OCI-LY1 (cell line): Measurements from ENCODE around the gene MACIR.

Experiments used
- H2AFZ ChIP-seq: fragments of 200-600 bp; sonication (generic), shearing (Covaris generic); 2 replicates; pipeline ENCODE4 v1.6.0; 2014; ENCODE audit warnings: antibody characterized with exemption, mild to moderate bottlenecking, low read length
- H3F3A ChIP-seq: fragments of 200-600 bp; sonication (generic), shearing (Covaris generic); 2 replicates; pipeline ENCODE4 v1.6.0; 2014; ENCODE audit warnings: mild to moderate bottlenecking, antibody characterized with exemption, low read length, moderate library complexity; ENCODE audit not compliant: insufficient read depth
- H3K27ac ChIP-seq: fragments of 200-600 bp; sonication (generic); 2 replicates; pipeline ENCODE4 v1.5.1; 2014; ENCODE audit warnings: low read length, mixed run types, mild to moderate bottlenecking, low read depth; ENCODE audit not compliant: poor library complexity, severe bottlenecking
- H3K27me3 ChIP-seq: fragments of 200-600 bp; sonication (generic); 2 replicates; pipeline ENCODE4 v1.6.0; 2014; ENCODE audit warnings: antibody characterized with exemption, mild to moderate bottlenecking, low read length, moderate library complexity; ENCODE audit not compliant: insufficient read depth
- H3K36me3 ChIP-seq: fragments of 200-600 bp; sonication (generic); 2 replicates; pipeline ENCODE4 v1.6.1; 2014; ENCODE audit warnings: mild to moderate bottlenecking, antibody characterized with exemption, low read length, moderate library complexity, mixed read lengths; ENCODE audit not compliant: insufficient read depth
- H3K4me1 ChIP-seq: fragments of 200-600 bp; sonication (generic); 2 replicates; pipeline ENCODE4 v1.5.1; 2014; ENCODE audit warnings: mild to moderate bottlenecking, low read length, moderate library complexity; ENCODE audit not compliant: insufficient read depth, severe bottlenecking
- H3K4me2 ChIP-seq: fragments of 200-600 bp; sonication (generic), shearing (Covaris generic); 2 replicates; pipeline ENCODE4 v1.6.1; 2014; ENCODE audit warnings: low read length
- H3K4me3 ChIP-seq: fragments of 200-600 bp; sonication (generic); 2 replicates; pipeline ENCODE4 v1.5.1; 2014; ENCODE audit warnings: low read length, low read depth, mild to moderate bottlenecking, mixed read lengths; ENCODE audit not compliant: poor library complexity, severe bottlenecking
- H3K79me2 ChIP-seq: fragments of 200-600 bp; shearing (Covaris generic); 2 replicates; pipeline ENCODE4 v1.6.1; 2016; ENCODE audit warnings: mixed run types, low read length, mixed read lengths; ENCODE audit not compliant: insufficient read depth
- H3K9ac ChIP-seq: fragments of 200-600 bp; sonication (generic), shearing (Covaris generic); 2 replicates; pipeline ENCODE4 v1.6.1; 2014; ENCODE audit warnings: mild to moderate bottlenecking, low read length, mixed read lengths
- H3K9me2 ChIP-seq: fragments of 200-600 bp; sonication (generic), shearing (Covaris generic); 2 replicates; pipeline ENCODE4 v1.6.1; 2014; ENCODE audit warnings: low read depth, mild to moderate bottlenecking, low read length, mixed read lengths
- H3K9me3 ChIP-seq: fragments of 200-600 bp; shearing (Covaris generic); 2 replicates; pipeline ENCODE4 v1.6.1; 2014; ENCODE audit warnings: low read length, mixed read lengths
- H4K20me1 ChIP-seq: fragments of 200-600 bp; sonication (generic), shearing (Covaris generic); 2 replicates; pipeline ENCODE4 v1.6.0; 2016; ENCODE audit warnings: mild to moderate bottlenecking, low read length; ENCODE audit not compliant: insufficient read depth
- EZH2 ChIP-seq: fragments of 200-600 bp; sonication (generic), shearing (Covaris generic); IDR thresholded peaks from 2 replicates; pipeline ENCODE4 v1.8.0; 2017; ENCODE audit warnings: borderline replicate concordance, mixed run types, mild to moderate bottlenecking, antibody characterized with exemption, low read length, moderate library complexity, mixed read lengths
- TF ChIP-seq, protein P1 (sequence below): fragments of 200-600 bp; sonication (generic), shearing (Covaris generic); IDR thresholded peaks from 2 replicates; pipeline ENCODE4 v1.5.1; 2017; ENCODE audit warnings: mild to moderate bottlenecking, antibody characterized with exemption, low read length, moderate library complexity, mixed read lengths

MACIR gene

DNA sequence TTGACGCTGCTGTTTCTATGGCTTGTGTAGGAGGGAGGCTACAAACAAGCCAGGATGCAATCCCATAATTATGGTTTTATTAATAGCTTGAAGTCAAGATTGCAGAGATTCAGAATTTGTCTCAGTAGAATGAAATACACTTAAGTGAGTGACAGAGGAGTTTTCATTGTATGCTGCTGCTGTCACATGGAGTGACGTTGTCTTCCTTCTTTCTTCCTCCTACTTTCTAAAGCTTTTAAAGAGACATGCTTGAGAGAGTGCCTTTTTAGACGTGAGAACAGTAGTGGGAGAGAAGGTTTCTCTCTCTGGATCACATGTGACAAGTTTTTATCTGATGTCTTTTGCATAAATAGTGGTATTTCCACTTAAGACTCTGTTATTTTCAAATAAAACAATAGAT is 48.9 kb downstream of the MACIR start:
- H3K9ac ChIP-seq, result no peak overlapping the region
- TF ChIP-seq EZH2, result no peak
- TF ChIP-seq, protein P1, sequence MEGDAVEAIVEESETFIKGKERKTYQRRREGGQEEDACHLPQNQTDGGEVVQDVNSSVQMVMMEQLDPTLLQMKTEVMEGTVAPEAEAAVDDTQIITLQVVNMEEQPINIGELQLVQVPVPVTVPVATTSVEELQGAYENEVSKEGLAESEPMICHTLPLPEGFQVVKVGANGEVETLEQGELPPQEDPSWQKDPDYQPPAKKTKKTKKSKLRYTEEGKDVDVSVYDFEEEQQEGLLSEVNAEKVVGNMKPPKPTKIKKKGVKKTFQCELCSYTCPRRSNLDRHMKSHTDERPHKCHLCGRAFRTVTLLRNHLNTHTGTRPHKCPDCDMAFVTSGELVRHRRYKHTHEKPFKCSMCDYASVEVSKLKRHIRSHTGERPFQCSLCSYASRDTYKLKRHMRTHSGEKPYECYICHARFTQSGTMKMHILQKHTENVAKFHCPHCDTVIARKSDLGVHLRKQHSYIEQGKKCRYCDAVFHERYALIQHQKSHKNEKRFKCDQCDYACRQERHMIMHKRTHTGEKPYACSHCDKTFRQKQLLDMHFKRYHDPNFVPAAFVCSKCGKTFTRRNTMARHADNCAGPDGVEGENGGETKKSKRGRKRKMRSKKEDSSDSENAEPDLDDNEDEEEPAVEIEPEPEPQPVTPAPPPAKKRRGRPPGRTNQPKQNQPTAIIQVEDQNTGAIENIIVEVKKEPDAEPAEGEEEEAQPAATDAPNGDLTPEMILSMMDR, result no peak
- no peak overlapping the region for H2AFZ ChIP-seq
- no peaks in the 10 kb centered on the region for H3K4me1 ChIP-seq
- no peak overlapping the region for H3K27ac ChIP-seq
- no peaks in the 10 kb centered on the region for H3F3A ChIP-seq
- no peaks in the 10 kb centered on the region for H3K9me2 ChIP-seq
- H3K4me2 ChIP-seq, result no peak overlapping the region
- no peaks in the 10 kb centered on the region; the same call in 1 of the 2 replicates for H3K36me3 ChIP-seq
- no peaks in the 10 kb centered on the region for H4K20me1 ChIP-seq
- no peak overlapping the region for H3K4me3 ChIP-seq
- H3K9me3 ChIP-seq, result no peaks in the 10 kb centered on the region
- no peaks in the 10 kb centered on the region for H3K27me3 ChIP-seq
- H3K79me2 ChIP-seq, result no peaks in the 10 kb centered on the region

DNA sequence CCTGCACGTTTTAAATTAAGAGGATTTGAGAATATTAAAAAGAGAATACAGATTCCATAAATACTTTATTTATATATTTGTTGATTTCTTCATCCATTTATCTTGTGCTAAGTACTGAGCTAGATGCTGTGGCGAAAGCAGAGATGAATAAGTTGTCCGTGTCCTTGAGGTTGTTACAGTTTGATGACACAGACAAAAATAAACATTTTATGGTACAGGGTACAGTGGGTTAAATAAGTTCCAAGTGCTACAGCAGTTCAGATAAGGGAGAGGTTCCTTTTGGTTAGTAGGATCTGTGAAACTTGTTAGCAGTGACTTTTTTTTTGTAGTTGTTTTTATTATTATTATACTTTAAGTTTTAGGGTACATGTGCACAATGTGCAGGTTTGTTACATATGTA is 50.2 kb downstream of the MACIR start:
- Histone ChIP-seq H3F3A (no peaks in the 10 kb centered on the region), H3K27ac (no peak overlapping the region), H3K36me3 (no peaks in the 10 kb centered on the region; the same call in 1 of the 2 replicates), H4K20me1 (no peaks in the 10 kb centered on the region), H3K9ac (no peak overlapping the region), H3K4me2 (no peak overlapping the region), H3K9me3 (no peaks in the 10 kb centered on the region), H3K4me3 (no peak overlapping the region), H3K9me2 (no peaks in the 10 kb centered on the region), H3K79me2 (no peaks in the 10 kb centered on the region), H2AFZ (no peak overlapping the region), H3K4me1 (no peaks in the 10 kb centered on the region), H3K27me3 (no peaks in the 10 kb centered on the region)
- TF ChIP-seq, protein P1, result no peak
- no peak for TF ChIP-seq EZH2

DNA sequence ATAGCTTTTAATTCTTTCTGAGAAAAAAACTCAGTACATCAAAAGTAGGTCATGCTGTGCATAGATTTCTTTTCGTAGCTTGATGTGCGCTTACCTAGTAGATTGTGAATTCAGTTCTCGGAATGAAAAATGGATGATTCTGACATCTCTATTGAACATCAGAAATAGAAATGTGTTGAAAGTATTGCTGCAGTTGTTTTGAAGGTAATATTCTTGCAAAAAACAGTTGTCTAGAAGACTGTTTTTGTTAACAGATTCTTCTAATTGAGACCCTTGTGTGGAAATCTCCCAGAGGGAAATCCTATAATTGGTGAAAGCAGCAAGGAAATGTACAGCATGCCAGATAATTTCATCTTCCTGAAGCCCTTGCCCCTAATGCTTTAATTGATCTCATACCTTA is 54.5 kb downstream of the MACIR start:
- no peaks in the 10 kb centered on the region for H3K9me2 ChIP-seq

More for the DNA sequence above, 54.5 kb downstream of the MACIR start:
- H3K9ac ChIP-seq, result no peak overlapping the region
- no peaks in the 10 kb centered on the region for H3F3A ChIP-seq
- H3K36me3 ChIP-seq, result no peaks in the 10 kb centered on the region
- H3K79me2 ChIP-seq, result no peaks in the 10 kb centered on the region
- no peak overlapping the region for H3K27ac ChIP-seq
- H4K20me1 ChIP-seq, result no peaks in the 10 kb centered on the region
- H2AFZ ChIP-seq, result no peak overlapping the region
- no peaks in the 10 kb centered on the region for H3K9me3 ChIP-seq
- H3K27me3 ChIP-seq, result no peaks in the 10 kb centered on the region
- H3K4me3 ChIP-seq, result no peak overlapping the region
- no peaks in the 10 kb centered on the region for H3K4me1 ChIP-seq
- TF ChIP-seq EZH2, result no peak
- TF ChIP-seq, protein P1, result no peak
- H3K4me2 ChIP-seq, result no peak overlapping the region
